Ectodermal cell (in vitro differentiated cells): Measurements from ENCODE around the gene ZDHHC14.

Source experiments
- H3K27ac ChIP-seq: 2 replicates; pipeline ENCODE4 v1.7.0; 2013; ENCODE audit warnings: mild to moderate bottlenecking, low read depth, low read length; ENCODE audit not compliant: insufficient read depth, poor library complexity, severe bottlenecking
- H3K27me3 ChIP-seq: 2 replicates; pipeline ENCODE4 v1.7.0; 2013; ENCODE audit warnings: mild to moderate bottlenecking, low read length; ENCODE audit not compliant: insufficient read depth, control insufficient read depth, poor library complexity, severe bottlenecking
- H3K36me3 ChIP-seq: one replicate; pipeline ENCODE4 v1.7.0; 2013; ENCODE audit warnings: low read length; ENCODE audit not compliant: control insufficient read depth, insufficient read depth
- H3K4me1 ChIP-seq: one replicate; pipeline ENCODE4 v1.7.0; 2013; ENCODE audit warnings: low read length; ENCODE audit not compliant: control insufficient read depth, insufficient read depth
- H3K4me3 ChIP-seq: 2 replicates; pipeline ENCODE4 v1.7.0; 2013; ENCODE audit warnings: low read depth, low read length, control low read depth; ENCODE audit not compliant: insufficient read depth
- H3K9me3 ChIP-seq: 2 replicates; pipeline ENCODE4 v1.7.0; 2013; ENCODE audit warnings: mild to moderate bottlenecking, low read length, moderate library complexity; ENCODE audit not compliant: control insufficient read depth
- WGBS, 2 experiments: methylation state at CpG; one replicate each; pipeline ENCODE4 v1.1.7; 2013; ENCODE audit warnings: missing lambda C conversion rate in 2 of 2; 5-methylcytosine and 5-hydroxymethylcytosine counted together

The ZDHHC14 gene

GRCh38 chr6:157528931-157529653 lies 148.1 kb downstream of the ZDHHC14 start:
- Histone ChIP-seq H3K27me3 (no peaks in the 10 kb centered on the region), H3K4me3 (no peak overlapping the region), H3K4me1 (peaks cover 15% of the 10 kb centered on the region), H3K9me3 (no peaks in the 10 kb centered on the region), H3K36me3 (no peaks in the 10 kb centered on the region), H3K27ac (no peak overlapping the region)
- WGBS, 2 experiments: 95 to 96% methylated on average over 5 of the region's 5 CpGs

GRCh38 chr6:157529654-157530039 lies 148.7 kb downstream of the ZDHHC14 start:
- no peaks in the 10 kb centered on the region for H3K36me3 ChIP-seq
- H3K4me3 ChIP-seq: no peak overlapping the region
- H3K27me3 ChIP-seq: no peaks in the 10 kb centered on the region
- 93 to 95% methylated on average over 2 of the region's 2 CpGs for WGBS, 2 experiments
- H3K9me3 ChIP-seq: no peaks in the 10 kb centered on the region
- H3K4me1 ChIP-seq: peaks cover 15% of the 10 kb centered on the region
- H3K27ac ChIP-seq: no peak overlapping the region

- 86 to 96% methylated on average over 4 of the region's 4 CpGs for WGBS, 2 experiments
- Histone ChIP-seq H3K27me3 (no peaks in the 10 kb centered on the region), H3K9me3 (no peaks in the 10 kb centered on the region), H3K36me3 (no peaks in the 10 kb centered on the region), H3K4me1 (peaks cover 18% of the 10 kb centered on the region), H3K27ac (no peak overlapping the region), H3K4me3 (no peak overlapping the region)
Measured at GRCh38 chr6:157530126-157530525, 149.1 kb downstream of the ZDHHC14 start.

GRCh38 chr6:157530724-157531168 lies 149.8 kb downstream of the ZDHHC14 start:
- peaks cover 24% of the 10 kb centered on the region for H3K4me1 ChIP-seq
- no peak overlapping the region for H3K4me3 ChIP-seq
- no peak overlapping the region for H3K27ac ChIP-seq
- 79 to 81% methylated on average over 9 of the region's 10 CpGs for WGBS, 2 experiments
- peaks cover 5% of the 10 kb centered on the region for H3K27me3 ChIP-seq
- no peaks in the 10 kb centered on the region for H3K9me3 ChIP-seq
- no peaks in the 10 kb centered on the region for H3K36me3 ChIP-seq

GRCh38 chr6:157531169-157531985 lies 150.4 kb downstream of the ZDHHC14 start:
- Histone ChIP-seq H3K4me3 (no peak overlapping the region), H3K36me3 (no peaks in the 10 kb centered on the region), H3K9me3 (no peaks in the 10 kb centered on the region), H3K27ac (no peak overlapping the region), H3K27me3 (peaks cover 5% of the 10 kb centered on the region), H3K4me1 (peaks cover 25% of the 10 kb centered on the region)
- WGBS, 2 experiments: 85% methylated on average over 22 to 25 of the region's 25 CpGs

GRCh38 chr6:157531986-157532365 lies 151.0 kb downstream of the ZDHHC14 start:
- peaks cover 25% of the 10 kb centered on the region for H3K4me1 ChIP-seq
- no peaks in the 10 kb centered on the region for H3K9me3 ChIP-seq
- 89 to 90% methylated on average over 3 of the region's 3 CpGs for WGBS, 2 experiments
- H3K27me3 ChIP-seq: peaks cover 5% of the 10 kb centered on the region
- no peak overlapping the region for H3K4me3 ChIP-seq
- H3K27ac ChIP-seq: no peak overlapping the region
- no peaks in the 10 kb centered on the region for H3K36me3 ChIP-seq

DNA sequence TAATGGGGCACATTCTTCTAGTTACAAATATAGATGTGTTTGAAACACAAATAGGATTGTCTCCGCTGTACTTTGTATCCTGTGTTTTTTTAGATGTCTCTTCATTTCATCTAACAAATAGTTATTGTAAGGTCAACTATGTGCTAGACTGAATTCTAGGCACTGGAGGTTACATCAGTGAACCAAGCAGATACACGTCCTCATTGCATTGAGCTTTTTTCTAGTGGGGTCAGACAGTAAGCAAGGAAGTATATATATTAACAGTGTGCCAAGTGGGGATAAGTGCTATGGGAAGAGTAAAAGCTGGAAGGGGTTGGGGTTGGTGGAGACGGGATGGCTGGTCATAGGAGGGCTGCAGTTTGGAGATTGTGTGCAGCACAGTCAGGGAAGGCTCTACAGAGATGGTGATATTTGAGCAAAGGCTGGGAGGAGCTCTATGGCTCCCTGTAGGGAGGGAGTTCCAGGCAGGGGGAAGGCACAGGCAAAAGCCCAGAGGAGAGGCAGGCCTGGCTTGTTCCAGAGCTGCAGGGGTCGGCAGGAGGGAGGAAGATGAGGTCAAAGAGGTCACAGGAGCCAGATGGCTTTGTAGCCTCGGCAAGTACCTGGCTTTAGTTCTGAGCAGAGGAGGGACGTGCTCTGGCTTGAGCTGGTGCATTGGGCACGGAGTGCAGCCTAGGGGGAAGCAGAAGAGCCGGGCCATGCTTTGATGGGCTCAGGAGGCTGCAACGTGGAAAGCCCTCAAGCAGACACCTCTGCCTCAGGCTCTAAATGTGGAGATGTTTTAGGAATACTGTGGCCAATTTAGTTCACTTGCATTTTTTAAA lies 152.3 kb downstream of the ZDHHC14 start:
- Histone ChIP-seq H3K27ac (no peak overlapping the region), H3K36me3 (no peaks in the 10 kb centered on the region), H3K27me3 (peaks cover 5% of the 10 kb centered on the region), H3K9me3 (no peaks in the 10 kb centered on the region), H3K4me1 (peaks cover 25% of the 10 kb centered on the region), H3K4me3 (no peak overlapping the region)
- 12 to 23% methylated on average over 8 to 9 of the region's 9 CpGs for WGBS, 2 experiments

DNA sequence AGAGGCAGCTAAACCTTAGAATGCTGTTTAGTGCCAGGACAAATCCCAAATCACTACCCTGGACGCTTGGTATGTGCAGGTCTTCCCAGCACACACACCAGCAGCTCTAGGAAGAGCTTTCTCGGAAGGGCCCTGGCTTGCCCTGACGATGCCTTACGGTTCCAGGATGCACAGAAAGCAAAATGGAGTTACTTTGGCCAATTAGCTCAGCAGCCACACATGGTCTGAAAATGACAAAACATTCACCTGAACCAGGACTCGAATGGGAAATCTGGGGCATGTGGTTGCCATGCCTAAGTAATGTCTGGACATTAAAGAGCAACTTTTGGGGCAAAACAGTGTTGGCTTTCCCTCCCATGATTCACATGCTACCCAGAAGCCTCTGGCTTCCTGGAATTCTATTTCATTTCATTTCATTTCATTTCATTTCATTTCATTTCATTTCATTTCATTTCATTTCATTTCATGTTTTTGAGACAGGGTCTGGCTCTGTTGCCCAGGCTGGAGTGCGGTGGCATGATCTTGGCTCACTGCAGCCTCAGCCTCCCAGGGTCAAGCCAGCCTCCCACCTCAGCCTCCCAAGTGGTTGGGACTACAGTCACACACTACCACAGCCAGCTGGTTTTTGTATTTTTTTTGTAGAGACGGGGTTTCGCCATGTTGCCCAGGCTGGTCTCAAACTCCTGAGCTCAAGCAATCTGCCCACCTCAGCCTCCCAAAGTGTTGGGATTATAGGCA lies 153.3 kb downstream of the ZDHHC14 start:
- peaks cover 25% of the 10 kb centered on the region for H3K4me1 ChIP-seq
- H3K27me3 ChIP-seq: peaks cover 5% of the 10 kb centered on the region
- 92 to 93% methylated on average over 8 of the region's 8 CpGs for WGBS, 2 experiments
- H3K27ac ChIP-seq: no peak overlapping the region
- H3K9me3 ChIP-seq: no peaks in the 10 kb centered on the region
- no peaks in the 10 kb centered on the region for H3K36me3 ChIP-seq
- no peak overlapping the region for H3K4me3 ChIP-seq

DNA sequence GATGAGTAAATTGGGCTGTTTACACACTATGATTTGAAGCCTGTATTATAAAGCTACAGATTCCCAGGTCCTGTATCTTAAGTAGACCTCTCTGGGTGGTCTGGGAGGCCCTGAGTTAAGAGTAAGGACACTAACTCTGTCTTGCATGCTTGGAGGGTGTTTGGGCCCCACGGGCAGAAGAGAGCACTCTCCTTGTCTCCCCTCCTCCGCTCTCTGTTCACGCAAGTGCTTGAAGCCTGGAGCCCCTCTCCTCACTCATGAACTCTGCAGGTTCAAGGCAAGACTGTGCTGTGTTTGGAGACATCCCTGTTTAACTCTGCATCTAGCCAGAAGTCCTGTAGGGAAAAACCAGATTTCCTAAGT lies 154.0 kb downstream of the ZDHHC14 start:
- no peak overlapping the region for H3K4me3 ChIP-seq
- no peaks in the 10 kb centered on the region for H3K9me3 ChIP-seq
- 55 to 62% methylated on average over 3 of the region's 3 CpGs for WGBS, 2 experiments
- H3K4me1 ChIP-seq: peaks cover 25% of the 10 kb centered on the region
- H3K36me3 ChIP-seq: no peaks in the 10 kb centered on the region
- no peak overlapping the region for H3K27ac ChIP-seq
- peaks cover 5% of the 10 kb centered on the region for H3K27me3 ChIP-seq
